DOHH2 (cell line): Measurements from ENCODE around the gene MRPS18A.

Experiments used
- H3F3A ChIP-seq: fragments of 200-600 bp; sonication (generic), shearing (Covaris generic); 2 replicates; pipeline ENCODE4 v1.6.0; 2016; ENCODE audit warnings: antibody characterized with exemption, mild to moderate bottlenecking; ENCODE audit not compliant: control insufficient read depth, insufficient read depth
- H3K27ac ChIP-seq: fragments of 200-600 bp; sonication (generic); 2 replicates; pipeline ENCODE4 v1.5.1; 2014; ENCODE audit warnings: low read depth, mild to moderate bottlenecking, low read length, moderate library complexity
- H3K27me3 ChIP-seq: fragments of 200-600 bp; sonication (generic); 2 replicates; pipeline ENCODE4 v1.6.1; 2014; ENCODE audit warnings: mild to moderate bottlenecking, low read length, mixed read lengths; ENCODE audit not compliant: control insufficient read depth
- H3K36me3 ChIP-seq: fragments of 200-600 bp; sonication (generic); 2 replicates; pipeline ENCODE4 v1.6.1; 2014; ENCODE audit warnings: mild to moderate bottlenecking, low read length, moderate library complexity, mixed read lengths; ENCODE audit not compliant: control insufficient read depth
- H3K4me1 ChIP-seq: fragments of 200-600 bp; sonication (generic); 2 replicates; pipeline ENCODE4 v1.6.1; 2014; ENCODE audit warnings: mild to moderate bottlenecking, low read length, mixed read lengths; ENCODE audit not compliant: control insufficient read depth
- H3K4me2 ChIP-seq: fragments of 200-600 bp; sonication (generic); 2 replicates; pipeline ENCODE4 v1.6.0; 2014; ENCODE audit warnings: mild to moderate bottlenecking, low read length, moderate library complexity
- H3K4me3 ChIP-seq: fragments of 200-600 bp; sonication (generic); 2 replicates; pipeline ENCODE4 v1.5.1; 2014; ENCODE audit warnings: mild to moderate bottlenecking, low read length, mixed read lengths
- H3K79me2 ChIP-seq: fragments of 200-600 bp; sonication (generic); 2 replicates; pipeline ENCODE4 v1.6.1; 2014; ENCODE audit warnings: mild to moderate bottlenecking, low read length, mixed read lengths; ENCODE audit not compliant: control insufficient read depth
- H3K9me2 ChIP-seq: fragments of 200-600 bp; sonication (generic); replicated peaks from 2 replicates; pipeline ENCODE4 v1.6.1; 2014; ENCODE audit warnings: mild to moderate bottlenecking, low read length, mixed read lengths; ENCODE audit not compliant: control insufficient read depth
- H3K9me3 ChIP-seq: fragments of 200-600 bp; sonication (generic); 2 replicates; pipeline ENCODE4 v1.6.1; 2014; ENCODE audit warnings: antibody characterized with exemption, low read length, mixed read lengths; ENCODE audit not compliant: control insufficient read depth, insufficient read depth
- H4K20me1 ChIP-seq: fragments of 200-600 bp; sonication (generic); 2 replicates; pipeline ENCODE4 v1.6.0; 2014; ENCODE audit warnings: low read depth, mild to moderate bottlenecking, antibody characterized with exemption, low read length, moderate library complexity; ENCODE audit not compliant: control insufficient read depth, insufficient read depth
- EZH2phosphoT487 ChIP-seq: fragments of 200-600 bp; sonication (generic); IDR thresholded peaks from 2 replicates; pipeline ENCODE4 v1.6.1; 2017; ENCODE audit warnings: borderline replicate concordance, mild to moderate bottlenecking, antibody characterized with exemption, low read length, moderate library complexity, mixed read lengths
- TF ChIP-seq, protein P1 (sequence below): fragments of 200-600 bp; sonication (generic); IDR thresholded peaks from one replicate; pipeline ENCODE4 v1.5.1; 2014; ENCODE audit warnings: antibody characterized with exemption, mild to moderate bottlenecking, low read depth, low read length; ENCODE audit not compliant: poor library complexity, severe bottlenecking

MRPS18A gene

DNA sequence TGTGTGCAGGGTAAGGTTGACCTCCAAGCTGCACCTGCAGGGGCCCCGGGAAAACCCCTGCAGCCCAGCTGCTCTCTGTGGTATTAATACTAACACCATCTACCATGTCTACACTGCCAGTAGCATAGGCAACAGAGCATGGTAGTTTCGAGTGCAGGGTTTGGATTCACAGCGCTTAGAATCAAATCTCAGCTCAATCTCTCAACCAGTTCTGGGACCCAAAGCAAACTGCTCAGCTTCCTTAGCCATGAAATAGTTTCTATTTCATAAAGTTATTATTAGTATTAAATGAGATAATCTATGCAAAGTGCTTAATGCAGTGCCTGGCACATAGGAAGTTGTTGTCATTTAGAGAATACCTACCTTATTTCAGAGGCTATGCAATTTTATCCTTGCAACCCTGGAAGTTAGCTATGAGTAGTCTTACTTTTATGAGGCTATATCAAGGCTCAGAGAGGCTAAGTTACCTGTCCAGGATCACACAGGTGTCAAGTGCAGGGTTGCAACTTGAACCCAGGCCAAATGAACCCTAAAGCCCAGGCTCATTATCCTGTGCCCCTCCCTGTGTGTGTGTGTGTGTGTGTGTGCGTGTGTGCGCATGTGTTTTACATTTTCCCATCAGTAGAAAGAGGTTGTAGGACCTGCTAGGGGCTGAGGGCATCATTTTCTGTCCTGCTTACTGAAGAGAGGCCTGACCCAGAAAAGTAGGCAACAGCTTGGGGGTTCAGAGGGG, 27.6 kb upstream of the MRPS18A start:
- Histone ChIP-seq H3K9me3 (no peaks in the 10 kb centered on the region), H3K27me3 (peaks cover 18% of the 10 kb centered on the region), H3K9me2 (no peaks in the 10 kb centered on the region), H3K36me3 (no peaks in the 10 kb centered on the region), H3K4me3 (peak overlapping the region; percentile 54), H3K27ac (peak overlapping the region; percentile 55), H3K79me2 (no peaks in the 10 kb centered on the region), H3F3A (peaks cover 14% of the 10 kb centered on the region), H4K20me1 (no peaks in the 10 kb centered on the region), H3K4me2 (peak overlapping the region; percentile 75), H3K4me1 (peaks cover 36% of the 10 kb centered on the region)
- no peak for TF ChIP-seq EZH2phosphoT487
- TF ChIP-seq, protein P1, sequence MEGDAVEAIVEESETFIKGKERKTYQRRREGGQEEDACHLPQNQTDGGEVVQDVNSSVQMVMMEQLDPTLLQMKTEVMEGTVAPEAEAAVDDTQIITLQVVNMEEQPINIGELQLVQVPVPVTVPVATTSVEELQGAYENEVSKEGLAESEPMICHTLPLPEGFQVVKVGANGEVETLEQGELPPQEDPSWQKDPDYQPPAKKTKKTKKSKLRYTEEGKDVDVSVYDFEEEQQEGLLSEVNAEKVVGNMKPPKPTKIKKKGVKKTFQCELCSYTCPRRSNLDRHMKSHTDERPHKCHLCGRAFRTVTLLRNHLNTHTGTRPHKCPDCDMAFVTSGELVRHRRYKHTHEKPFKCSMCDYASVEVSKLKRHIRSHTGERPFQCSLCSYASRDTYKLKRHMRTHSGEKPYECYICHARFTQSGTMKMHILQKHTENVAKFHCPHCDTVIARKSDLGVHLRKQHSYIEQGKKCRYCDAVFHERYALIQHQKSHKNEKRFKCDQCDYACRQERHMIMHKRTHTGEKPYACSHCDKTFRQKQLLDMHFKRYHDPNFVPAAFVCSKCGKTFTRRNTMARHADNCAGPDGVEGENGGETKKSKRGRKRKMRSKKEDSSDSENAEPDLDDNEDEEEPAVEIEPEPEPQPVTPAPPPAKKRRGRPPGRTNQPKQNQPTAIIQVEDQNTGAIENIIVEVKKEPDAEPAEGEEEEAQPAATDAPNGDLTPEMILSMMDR, result no peak

DNA sequence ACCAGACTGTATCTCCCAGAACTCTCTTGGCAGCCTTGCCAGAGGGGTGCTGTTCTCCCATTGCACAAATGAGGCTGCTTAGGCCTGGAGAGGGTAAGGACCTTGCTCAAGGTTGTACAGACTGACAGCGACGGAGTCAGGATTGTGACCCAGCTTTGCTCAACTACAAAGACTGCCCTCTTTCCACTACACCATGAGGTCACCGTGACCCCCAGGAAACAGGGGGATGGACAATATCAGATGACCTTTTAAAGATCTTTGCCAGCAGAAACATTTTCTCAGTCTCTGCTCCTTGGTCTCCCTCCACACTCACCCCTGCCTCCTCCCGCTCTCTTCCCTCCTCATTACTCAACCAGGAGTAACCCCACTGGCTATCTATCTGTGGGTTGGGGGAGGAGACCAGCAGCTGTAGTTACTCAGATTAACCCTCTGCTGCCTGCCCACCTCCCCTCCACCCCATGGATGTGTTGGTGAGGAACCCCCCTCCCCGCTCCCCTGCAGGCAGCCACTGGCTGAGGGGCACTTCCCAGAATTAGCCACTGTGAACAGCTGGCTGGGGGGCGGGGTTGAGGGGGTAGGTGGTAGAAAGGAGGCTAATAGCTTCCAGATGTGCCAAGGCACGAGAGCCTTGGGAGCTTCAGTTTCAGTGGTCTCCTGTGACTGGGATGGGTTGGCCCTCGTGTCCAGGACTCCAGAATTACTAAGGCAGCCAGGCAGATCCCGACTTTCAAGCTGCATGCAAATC, 26.9 kb upstream of the MRPS18A start:
- no peak for TF ChIP-seq EZH2phosphoT487
- TF ChIP-seq, protein P1, result no peak
- Histone ChIP-seq H3K27ac (peak overlapping the region; percentile 55), H3K4me3 (peak overlapping the region; percentile 54)

DNA sequence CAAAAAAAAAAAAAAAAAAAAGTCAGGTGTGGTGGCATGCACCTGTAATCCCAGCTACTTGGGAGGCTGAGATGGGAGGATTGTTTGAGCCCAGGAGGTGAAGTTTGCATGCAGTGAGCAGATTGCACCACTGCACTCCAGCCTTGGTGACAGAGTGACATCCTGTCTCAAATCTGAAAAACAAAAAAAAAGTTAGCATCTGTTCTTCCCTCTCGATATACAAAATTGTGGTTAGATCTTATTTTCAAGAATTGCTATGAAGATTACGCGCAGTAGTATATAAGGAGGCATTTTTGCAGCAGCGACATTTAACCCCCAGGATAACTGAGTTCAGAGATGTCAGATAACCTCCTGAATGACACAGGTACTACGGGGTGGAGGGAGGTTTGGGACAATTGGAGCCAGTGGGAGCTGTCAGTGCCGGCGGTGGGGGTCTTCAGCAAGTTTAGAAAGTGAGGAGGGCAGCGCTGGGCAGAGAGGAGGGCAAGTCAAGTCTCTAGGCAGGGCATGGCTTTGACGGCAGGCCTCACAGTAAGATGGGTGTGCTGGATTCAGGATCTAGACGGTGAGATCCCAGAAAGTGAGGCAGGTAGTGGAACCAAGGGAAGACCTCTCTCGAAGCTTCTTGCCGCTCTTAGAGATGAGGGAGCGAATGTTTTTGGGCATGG, 26.2 kb upstream of the MRPS18A start:
- Histone ChIP-seq H3K27ac (peak overlapping the region; percentile 55), H3K9me3 (no peaks in the 10 kb centered on the region), H3K4me2 (peak overlapping the region; percentile 75), H4K20me1 (no peaks in the 10 kb centered on the region), H3K27me3 (peaks cover 22% of the 10 kb centered on the region), H3K36me3 (no peaks in the 10 kb centered on the region), H3K4me1 (peaks cover 36% of the 10 kb centered on the region), H3K4me3 (peak overlapping the region; percentile 54), H3K9me2 (no peaks in the 10 kb centered on the region), H3K79me2 (no peaks in the 10 kb centered on the region), H3F3A (peaks cover 14% of the 10 kb centered on the region)
- no peak for TF ChIP-seq EZH2phosphoT487
- TF ChIP-seq, protein P1, result no peak

More for the DNA sequence above, 26.9 kb upstream of the MRPS18A start:
- Histone ChIP-seq H3F3A (peaks cover 14% of the 10 kb centered on the region), H4K20me1 (no peaks in the 10 kb centered on the region), H3K79me2 (no peaks in the 10 kb centered on the region), H3K4me1 (peaks cover 36% of the 10 kb centered on the region), H3K36me3 (no peaks in the 10 kb centered on the region), H3K4me2 (peak overlapping the region; percentile 75), H3K9me2 (no peaks in the 10 kb centered on the region), H3K27me3 (peaks cover 19% of the 10 kb centered on the region), H3K9me3 (no peaks in the 10 kb centered on the region)
